ENCODE data around the gene PLPPR4. TPM values are rescaled to one million over a fixed set of nuclear protein-coding genes. Genes with fewer than 3 reads are reported as not detected.

Gene PLPPR4
- total and polyA plus RNA-seq, 10 of the 15 experiments (the other 5 are each of a cell fraction or from before 2014, with no cell fraction given): not detected

GRCh38 chr1:99232172-99232571 is 32.1 kb upstream of the PLPPR4 start:
- no peak overlapping the region for H3K4me2 ChIP-seq (ENCODE audit: control insufficient read depth, insufficient read depth)
- ChIA-PET SMC1A (ENCODE audit: uncharacterized antibody, unreplicated experiment) (no interaction called here), RAD21 (ENCODE audit: unreplicated experiment) (no interaction called here), POLR2A (no interaction called here), CTCF (no interaction called here)
- H3K79me2 ChIP-seq (ENCODE audit: control insufficient read depth, insufficient read depth, low read length): no peaks in the 10 kb centered on the region
- whole genome bisulfite sequencing (ENCODE audit: insufficient coverage, insufficient replicate concordance, low lambda C conversion rate, missing lambda C conversion rate): 33% methylated on average over 2 of the region's 2 CpGs
- no peaks in the 10 kb centered on the region for H3K9me3 ChIP-seq (replicated peaks; ENCODE audit: control insufficient read depth, insufficient read depth, low read length)
- H2AFZ ChIP-seq (ENCODE audit: control insufficient read depth, low read depth, low read length): no peak overlapping the region
- H3K27ac ChIP-seq (ENCODE audit: control insufficient read depth, insufficient read depth): no peak overlapping the region
- no peak for FAIRE-seq
- TF ChIP-seq CBFB (IDR thresholded peaks at IDR 0.05; ENCODE audit: low read depth) (no peak), FOXK2 (IDR thresholded peaks at IDR 0.05) (no peak), ATF3 (IDR thresholded peaks at IDR 0.05; ENCODE audit: borderline replicate concordance, extremely low read depth, low read depth, low read length) (no peak), BCL11A (IDR thresholded peaks at IDR 0.05; ENCODE audit: low read depth, low read length) (no peak), BHLHE40 (IDR thresholded peaks at IDR 0.05; ENCODE audit: borderline replicate concordance in 1 of 2, low read depth in 2 of 2, low read length in 1 of 2) (no peak)
- no peak for DNase-seq (ENCODE audit: low read depth, low spot score)
- intact Hi-C loops (cut with micrococcal nuclease; ENCODE audit: unreplicated experiment) (no loop called here), in situ Hi-C loops (cut with MboI) (no loop called here)
- no peaks in the 10 kb centered on the region for H4K20me1 ChIP-seq (ENCODE audit: control insufficient read depth, insufficient read depth)
- no peak overlapping the region for H3K9ac ChIP-seq (ENCODE audit: control insufficient read depth, insufficient read depth, low read length)
- H3K4me3 ChIP-seq: no peak overlapping the region
- peaks cover 9% of the 10 kb centered on the region for H3K4me1 ChIP-seq (ENCODE audit: control insufficient read depth, insufficient read depth, low read length)
- no TSS peak for BruUV-seq (replicated peaks)
- no peak for ATAC-seq
- H3K27me3 ChIP-seq (replicated peaks in 1 of 2; ENCODE audit: control insufficient read depth in 2 of 2, insufficient read depth in 2 of 2, low read length in 1 of 2): no peaks in the 10 kb centered on the region
- H3K36me3 ChIP-seq (ENCODE audit: control insufficient read depth in 2 of 2, insufficient read depth in 2 of 2, low read length in 1 of 2): no peaks in the 10 kb centered on the region

- Histone ChIP-seq H3K4me1 (ENCODE audit: control insufficient read depth, insufficient read depth, low read length) (peaks cover 2% of the 10 kb centered on the region), H3K27ac (ENCODE audit: control insufficient read depth, insufficient read depth) (no peak overlapping the region), H2AFZ (ENCODE audit: control insufficient read depth, low read depth, low read length) (no peak overlapping the region), H3K79me2 (ENCODE audit: control insufficient read depth, insufficient read depth, low read length) (no peaks in the 10 kb centered on the region), H3K36me3 (ENCODE audit: control insufficient read depth in 2 of 2, insufficient read depth in 2 of 2, low read length in 1 of 2) (no peaks in the 10 kb centered on the region), H4K20me1 (ENCODE audit: control insufficient read depth, insufficient read depth) (no peaks in the 10 kb centered on the region), H3K27me3 (replicated peaks in 1 of 2; ENCODE audit: control insufficient read depth in 2 of 2, insufficient read depth in 2 of 2, low read length in 1 of 2) (no peaks in the 10 kb centered on the region), H3K9ac (ENCODE audit: control insufficient read depth, insufficient read depth, low read length) (no peak overlapping the region), H3K4me3 (no peak overlapping the region), H3K9me3 (replicated peaks; ENCODE audit: control insufficient read depth, insufficient read depth, low read length) (no peaks in the 10 kb centered on the region), H3K4me2 (ENCODE audit: control insufficient read depth, insufficient read depth) (no peak overlapping the region)
- RAD21 ChIA-PET (ENCODE audit: unreplicated experiment): no interaction called here
- no peak for ATAC-seq
- in situ Hi-C loops (cut with MboI): no loop called here
- intact Hi-C loops (cut with micrococcal nuclease; ENCODE audit: unreplicated experiment): no loop called here
- no TSS peak for BruUV-seq (replicated peaks)
- SMC1A ChIA-PET (ENCODE audit: uncharacterized antibody, unreplicated experiment): interaction anchor here (1.3 kb wide), 1 partner anchor 9 kb away, joined by 3 read pairs; no protein-coding TSS in a partner anchor
- POLR2A ChIA-PET: no interaction called here
- no peak for DNase-seq (ENCODE audit: low read depth, low spot score)
- no peak for FAIRE-seq
- WGBS (ENCODE audit: insufficient coverage, insufficient replicate concordance, low lambda C conversion rate, missing lambda C conversion rate): 0% methylated on average over 1 of the region's 1 CpG
- CTCF ChIA-PET: no interaction called here
- TF ChIP-seq ZNF24 (IDR thresholded peaks at IDR 0.05): no peak
- TF ChIP-seq ZBED1 (IDR thresholded peaks at IDR 0.05; ENCODE audit: borderline replicate concordance): no peak
- TF ChIP-seq FOXK2 (IDR thresholded peaks at IDR 0.05): no peak
- TF ChIP-seq MEF2B (IDR thresholded peaks at IDR 0.05; ENCODE audit: partially characterized antibody, poor library complexity, severe bottlenecking): no peak
- no peak for TF ChIP-seq TCF3 (IDR thresholded peaks at IDR 0.05; ENCODE audit: borderline replicate concordance, insufficient read depth, low read depth, low read length)
- no peak for TF ChIP-seq HSF1 (IDR thresholded peaks at IDR 0.05; ENCODE audit: low read depth, low read length)
- TF ChIP-seq KAT2A (conservative IDR thresholded peaks at IDR 0.05; ENCODE audit: control insufficient read depth, low read depth, low read length): no peak
- no peak for TF ChIP-seq KLF5 (IDR thresholded peaks at IDR 0.05; ENCODE audit: partially characterized antibody)
- no peak for TF ChIP-seq E4F1 (IDR thresholded peaks at IDR 0.05; ENCODE audit: borderline replicate concordance, partially characterized antibody)
Observed at GRCh38 chr1:99233446-99233845, 30.8 kb upstream of the PLPPR4 start.

Data from GM12878 (cell line).